ENCODE results near the gene DGCR8. TPM values are rescaled to one million over a fixed set of nuclear protein-coding genes. Genes with fewer than 3 reads are reported as not detected.
"Not testable (repeated sequence)": the region's sequence is repeated elsewhere in the genome, so short reads cannot be mapped to it uniquely, and the experiment has no call there.

DGCR8 gene
- polyA plus RNA-seq, 4 donors = 35.2 to 63.0 (median 50.3) TPM

DNA sequence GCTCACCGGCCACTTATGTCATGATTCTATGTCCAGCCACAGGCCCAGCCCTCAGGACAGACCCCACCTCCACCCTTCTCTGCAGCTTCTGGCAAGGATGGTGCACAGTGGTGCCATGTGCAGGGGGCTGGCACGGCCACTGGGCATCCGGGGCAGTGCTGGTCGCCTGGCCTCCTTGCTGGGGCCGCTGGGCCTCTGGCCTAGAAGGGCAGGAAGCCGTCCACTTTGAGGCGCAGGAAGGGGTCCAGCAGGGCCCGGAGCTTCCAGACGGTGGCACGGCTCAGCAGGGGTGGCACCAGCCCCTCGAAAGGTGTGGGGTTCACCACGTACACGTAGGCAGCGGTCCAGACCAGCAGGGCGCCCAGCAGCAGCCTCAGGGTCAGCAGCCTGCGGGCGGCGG, 68.4 kb downstream of the DGCR8 start:
- DNase-seq (ENCODE audit: low read depth in 4 of 4, low spot score in 2 of 4) = no peak

- no peak for DNase-seq (ENCODE audit: low read depth in 4 of 4, low spot score in 2 of 4)
Measured at GRCh38 chr22:20149257-20150250, 69.5 kb downstream of the DGCR8 start.

DNA sequence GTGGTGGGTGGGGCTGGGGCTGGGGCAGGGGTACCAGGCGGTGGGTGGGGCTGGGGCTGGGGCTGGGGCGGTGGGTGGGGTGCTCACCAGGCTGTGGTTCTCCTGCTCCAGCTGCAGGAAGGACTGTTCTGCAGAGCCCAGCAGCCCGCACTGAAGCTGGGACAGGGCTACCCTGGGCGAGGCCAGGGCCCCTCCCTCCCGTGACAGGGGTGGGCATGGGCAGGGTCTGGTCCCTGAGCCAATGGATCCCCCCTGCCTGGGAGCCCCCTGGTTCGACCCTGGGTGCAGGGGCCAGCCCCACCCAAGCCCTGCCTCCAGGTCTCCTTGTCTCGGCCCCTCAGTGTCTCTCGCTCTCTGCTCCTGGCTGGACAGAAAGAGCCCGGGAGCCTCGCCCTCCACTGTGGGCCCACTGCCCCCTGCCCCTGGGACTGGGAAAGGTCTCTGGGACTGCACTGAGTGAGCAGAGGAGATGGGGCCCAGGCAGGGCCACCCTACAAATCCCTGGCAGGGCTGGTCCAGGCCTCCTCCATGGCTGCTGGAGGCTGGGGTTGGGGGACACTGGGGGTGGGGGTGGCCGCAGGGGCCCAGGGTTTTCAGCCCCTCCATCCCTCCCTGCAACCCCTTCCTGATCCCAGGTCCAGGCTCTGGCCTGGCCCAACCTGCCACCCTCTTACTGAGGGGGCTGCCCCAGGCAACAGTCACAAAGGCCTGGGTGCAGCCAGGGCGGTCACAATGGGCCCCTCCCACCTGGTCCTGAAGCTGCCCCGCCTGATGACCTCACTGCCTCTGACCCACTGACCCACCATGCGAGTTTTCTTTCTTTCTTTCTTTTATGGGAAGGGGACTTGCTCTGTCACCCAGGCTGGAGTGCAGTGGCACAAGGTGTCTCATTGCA, 70.6 kb downstream of the DGCR8 start, which contains the start of gene CCDC188:
Gene CCDC188 (minus strand): TSS at position 675 of the 895 bp plus-strand sequence. CDS start 69 bp downstream, at position 606.
- no peak for DNase-seq (ENCODE audit: low read depth in 4 of 4, low spot score in 2 of 4)

GRCh38 chr22:20151276-20151588, 71.2 kb downstream of the DGCR8 start:
- no peak for DNase-seq (ENCODE audit: low read depth in 4 of 4, low spot score in 2 of 4)

- DNase-seq (ENCODE audit: low read depth in 4 of 4, low spot score in 2 of 4) = no peak
Measured at GRCh38 chr22:20152464-20152890, 72.4 kb downstream of the DGCR8 start.

- no peak for DNase-seq (ENCODE audit: low read depth in 4 of 4, low spot score in 2 of 4)
Measured at GRCh38 chr22:20153945-20154344, 73.9 kb downstream of the DGCR8 start.

DNA sequence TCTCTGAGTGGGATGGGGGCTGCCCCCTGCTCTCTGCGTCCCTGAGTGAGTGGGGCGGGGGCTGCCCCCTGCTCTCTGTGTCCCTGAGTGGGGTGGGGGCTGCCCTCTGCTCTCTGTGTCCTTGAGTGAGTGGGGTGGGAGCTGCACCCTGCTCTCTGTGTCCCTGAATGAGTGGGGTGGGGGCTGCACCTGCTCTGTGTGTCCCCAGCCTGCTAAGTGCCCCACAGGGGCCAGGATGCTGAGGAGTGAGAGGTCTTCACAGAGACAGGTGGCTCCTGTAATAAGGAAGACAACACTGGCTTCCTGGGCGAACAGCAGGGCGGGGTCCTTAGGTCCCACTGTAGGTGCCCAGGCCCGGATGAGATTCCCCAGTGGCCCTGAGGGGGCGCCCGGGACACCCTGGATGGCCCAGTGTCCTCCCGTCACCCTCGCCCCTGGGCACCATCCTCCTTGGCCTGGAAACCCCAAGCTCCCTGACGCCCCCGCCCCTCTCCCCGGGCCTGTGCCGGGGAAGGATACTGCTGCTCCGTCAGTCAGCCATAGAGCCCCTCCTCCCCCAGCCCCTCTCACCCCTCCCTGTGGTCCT, 74.7 kb downstream of the DGCR8 start:
- no peak for DNase-seq (ENCODE audit: low read depth in 4 of 4, low spot score in 2 of 4)

DNA sequence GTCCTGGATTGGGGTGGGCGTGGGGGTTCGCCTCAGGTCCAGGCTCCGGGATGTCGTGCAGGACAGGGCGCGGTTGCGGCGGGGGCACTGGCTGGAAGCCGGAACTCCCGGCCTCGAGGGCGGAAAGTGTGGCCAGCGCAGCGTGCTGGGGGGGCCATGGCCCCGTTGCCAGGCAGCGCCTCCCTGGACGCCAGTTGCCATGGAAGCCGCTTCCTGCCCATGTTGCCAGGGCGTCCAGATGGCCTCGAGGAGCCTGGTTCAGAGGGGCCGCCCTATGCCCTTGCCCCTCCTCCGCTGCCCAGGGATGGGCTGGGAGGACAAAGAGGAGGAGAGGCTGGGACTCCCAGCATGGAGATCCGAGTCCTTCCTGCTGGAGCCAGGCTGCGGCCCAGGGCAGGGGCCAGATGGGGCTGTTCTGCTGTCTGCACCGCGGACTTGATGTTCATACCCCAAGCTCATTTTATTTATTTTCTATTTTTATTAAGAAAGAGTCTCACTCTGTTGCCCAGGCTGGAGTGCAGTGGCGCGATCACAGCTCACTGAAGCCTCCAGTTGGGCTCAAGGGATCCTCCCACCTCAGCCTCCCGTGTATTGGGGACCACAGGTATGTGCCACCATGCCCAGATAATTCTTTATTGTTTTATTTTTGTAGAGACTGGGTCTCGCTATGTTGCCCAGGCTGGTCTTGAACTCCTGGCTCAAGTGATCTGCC, 75.4 kb downstream of the DGCR8 start:
- DNase-seq (ENCODE audit: low read depth in 4 of 4, low spot score in 2 of 4) = no peak

- DNase-seq (ENCODE audit: low read depth in 4 of 4, low spot score in 2 of 4) = no peak
Measured at GRCh38 chr22:20156042-20156389, 76.0 kb downstream of the DGCR8 start.

GRCh38 chr22:20156611-20157429, 76.8 kb downstream of the DGCR8 start:
- peak; percentile 46 to 72 (median 52) for DNase-seq (ENCODE audit: low read depth in 4 of 4, low spot score in 2 of 4)

GRCh38 chr22:20157430-20158183, 77.6 kb downstream of the DGCR8 start:
- DNase-seq (ENCODE audit: low read depth in 4 of 4, low spot score in 2 of 4) = no peak

DNA sequence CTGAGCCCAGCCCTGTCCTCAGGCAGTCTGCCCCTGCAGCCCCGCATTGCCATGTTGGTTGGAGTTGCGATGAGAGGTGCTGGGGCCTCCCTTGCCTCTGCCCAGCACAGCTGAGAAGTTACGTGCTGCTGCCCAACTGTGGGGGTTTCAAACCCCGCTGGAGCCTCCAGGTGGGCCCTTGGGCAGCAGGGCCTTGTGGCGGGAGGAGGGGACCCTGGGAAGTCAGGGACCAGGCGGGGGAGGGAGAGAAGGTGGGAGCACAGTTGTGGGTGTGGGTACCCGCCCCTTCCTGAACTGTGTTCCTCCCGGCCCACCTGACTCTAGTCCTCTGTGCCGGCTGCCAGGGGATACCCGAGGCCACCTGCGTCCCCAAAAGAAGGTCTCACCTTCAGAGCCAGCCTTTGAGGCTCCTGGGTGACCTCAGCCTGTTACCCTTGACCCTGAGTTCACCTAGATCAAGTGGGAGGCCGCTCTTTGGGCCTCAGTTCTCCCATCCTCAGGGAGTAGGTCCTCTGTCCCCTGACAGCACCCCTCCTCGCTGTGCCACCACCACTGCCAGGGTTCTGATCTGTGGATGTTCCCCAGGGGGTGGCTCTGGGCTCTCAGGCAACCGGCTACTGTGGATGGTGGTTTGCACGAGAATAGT, 78.5 kb downstream of the DGCR8 start:
- no peak for DNase-seq (ENCODE audit: low read depth in 4 of 4, low spot score in 2 of 4)

DNA sequence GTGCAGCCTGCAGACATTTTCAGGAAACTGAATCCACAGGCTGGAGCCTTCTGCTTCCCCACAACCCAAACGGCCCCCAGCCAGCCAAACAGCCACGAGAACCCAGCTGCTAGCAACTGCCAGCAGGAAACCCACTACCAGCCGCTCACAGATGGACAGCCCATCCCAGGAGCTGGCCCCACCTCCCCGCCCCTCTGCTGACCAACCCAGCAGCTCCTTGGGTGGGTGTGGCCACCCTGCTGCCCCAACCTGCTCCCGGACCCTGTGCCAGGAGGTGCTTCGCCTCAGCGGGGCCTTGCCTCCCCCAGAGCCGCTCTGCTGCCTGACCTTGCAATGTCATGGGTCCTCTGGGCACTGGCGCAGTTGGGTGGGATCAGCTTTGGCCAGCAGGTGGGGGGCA, 79.0 kb downstream of the DGCR8 start:
- DNase-seq (ENCODE audit: low read depth in 4 of 4, low spot score in 2 of 4) = peak in 1 of 4 donors; percentile 19

DNA sequence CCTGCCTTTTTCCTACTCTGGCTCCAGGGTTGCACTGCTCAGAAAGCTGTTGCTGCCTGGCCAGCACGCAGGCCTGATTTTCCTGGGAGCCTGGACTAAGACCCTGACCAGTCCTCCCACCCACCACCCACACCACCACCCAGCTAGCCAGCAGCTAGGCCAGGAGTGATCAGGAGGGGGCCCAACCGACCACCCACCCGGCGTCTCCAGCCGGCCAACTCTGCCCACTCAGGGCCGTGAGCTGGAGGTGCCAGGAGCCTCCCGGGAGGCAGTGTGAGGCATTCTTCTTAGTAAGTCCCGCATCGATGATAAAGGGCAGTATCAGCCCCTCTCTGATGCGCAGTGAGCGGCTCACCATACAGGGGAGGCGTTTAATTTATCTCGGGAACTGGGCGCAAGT, 79.5 kb downstream of the DGCR8 start:
- DNase-seq (ENCODE audit: low read depth in 4 of 4, low spot score in 2 of 4) = not testable (repeated sequence)

- no peak for DNase-seq (ENCODE audit: low read depth in 4 of 4, low spot score in 2 of 4)
Measured at GRCh38 chr22:20160041-20160440, 80.0 kb downstream of the DGCR8 start.
